ENCODE measurements around the gene SLF1.

SLF1 gene

GRCh38 chr5:94667937-94668336 lies 49.5 kb downstream of the SLF1 start:
- no peak for DNase-seq

GRCh38 chr5:94670726-94671125 lies 52.3 kb downstream of the SLF1 start:
- no peak for DNase-seq

DNA sequence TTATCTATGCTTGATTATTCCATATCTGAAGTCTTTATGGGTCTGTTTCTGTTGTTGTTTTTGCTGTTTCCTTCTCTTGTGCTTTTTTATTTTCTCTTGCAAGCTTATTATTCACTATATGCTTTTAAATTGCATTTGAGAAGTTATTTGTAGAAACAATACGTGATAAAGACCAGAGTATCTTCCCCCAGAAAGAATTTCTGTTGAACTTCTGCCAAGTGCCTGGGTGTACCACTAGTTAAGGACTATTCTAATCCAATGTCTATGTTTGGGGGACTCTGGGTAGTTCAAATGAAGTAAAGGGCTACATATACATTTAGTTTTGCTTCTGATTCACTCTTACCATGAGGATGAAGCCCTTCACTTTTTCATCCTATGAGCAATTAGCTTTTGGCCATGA lies 54.3 kb downstream of the SLF1 start:
- DNase-seq: no peak

GRCh38 chr5:94674490-94675382 lies 56.3 kb downstream of the SLF1 start:
- DNase-seq: no peak

- DNase-seq: no peak
Measured at GRCh38 chr5:94675965-94676618, 57.6 kb downstream of the SLF1 start.

DNA sequence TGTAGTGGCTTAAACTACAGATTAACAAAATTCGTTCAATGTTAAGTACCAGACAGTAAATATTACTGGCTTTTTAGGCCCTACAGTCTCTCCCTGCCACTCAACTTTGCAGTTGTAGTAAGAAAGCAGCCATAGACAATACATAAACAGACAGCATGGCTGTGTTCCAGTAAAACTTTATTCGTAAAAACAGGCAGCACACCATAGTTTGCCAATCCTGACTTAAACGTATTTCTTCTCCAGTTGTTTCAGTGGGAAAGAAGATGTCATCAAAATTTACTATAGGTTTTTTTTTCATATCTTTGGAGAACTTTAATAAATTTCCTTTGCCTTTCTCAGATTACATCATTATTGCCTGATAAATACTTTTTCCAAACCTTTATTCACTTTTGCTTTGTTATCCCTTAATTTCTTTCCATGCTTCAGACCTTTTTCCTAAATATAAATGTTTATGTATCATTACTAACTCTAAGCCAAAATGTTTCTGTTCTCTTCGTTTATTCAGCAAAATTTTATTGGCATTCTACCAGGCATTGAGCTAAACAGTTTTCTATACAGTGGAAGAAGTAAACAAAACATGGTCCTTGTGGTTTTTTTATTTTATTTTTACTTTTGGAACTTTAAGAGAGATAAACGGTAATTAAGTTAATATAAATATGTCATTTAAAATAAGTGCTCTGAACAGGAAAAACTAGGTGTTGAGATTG lies 64.5 kb downstream of the SLF1 start:
- DNase-seq: no peak

- no peak for DNase-seq
Measured at GRCh38 chr5:94689908-94690307, 71.4 kb downstream of the SLF1 start.

DNA sequence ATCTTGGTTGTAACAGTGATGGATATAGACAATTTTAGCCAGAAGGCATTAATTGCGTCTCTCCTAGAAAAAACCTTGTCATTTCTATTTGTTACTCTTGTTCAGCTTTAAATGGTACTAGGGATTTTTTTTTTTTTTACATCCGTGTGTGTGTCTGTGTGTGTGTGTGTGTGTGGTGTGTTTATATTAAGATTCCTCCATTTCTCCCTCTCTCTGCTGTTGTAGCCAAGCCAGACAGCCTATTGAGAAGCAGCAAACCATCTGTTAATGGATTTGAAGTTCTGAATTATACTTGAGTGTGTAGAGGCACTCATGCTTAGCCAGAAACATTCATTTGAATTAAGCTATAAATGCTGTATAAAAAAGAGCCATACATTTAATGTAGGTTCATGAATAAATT lies 72.3 kb downstream of the SLF1 start:
- DNase-seq: no peak

GRCh38 chr5:94691291-94691690 lies 72.8 kb downstream of the SLF1 start:
- DNase-seq: no peak

DNA sequence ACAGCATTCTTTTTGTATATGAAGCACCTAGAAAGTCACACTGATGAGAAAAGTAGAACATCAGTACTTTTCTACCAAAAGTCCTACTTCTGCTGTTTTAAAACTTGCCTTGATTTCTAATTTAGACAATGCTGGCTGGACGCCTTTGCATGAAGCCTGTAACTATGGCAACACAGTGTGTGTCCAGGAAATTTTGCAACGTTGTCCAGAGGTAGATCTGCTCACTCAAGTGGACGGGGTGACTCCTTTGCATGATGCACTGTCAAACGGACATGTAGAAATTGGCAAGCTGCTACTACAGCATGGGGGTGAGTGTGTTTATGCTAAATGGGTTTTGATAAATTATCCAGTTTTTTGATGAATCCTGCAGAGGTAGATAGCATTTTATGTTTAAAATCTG lies 73.5 kb downstream of the SLF1 start:
- DNase-seq: no peak

DNA sequence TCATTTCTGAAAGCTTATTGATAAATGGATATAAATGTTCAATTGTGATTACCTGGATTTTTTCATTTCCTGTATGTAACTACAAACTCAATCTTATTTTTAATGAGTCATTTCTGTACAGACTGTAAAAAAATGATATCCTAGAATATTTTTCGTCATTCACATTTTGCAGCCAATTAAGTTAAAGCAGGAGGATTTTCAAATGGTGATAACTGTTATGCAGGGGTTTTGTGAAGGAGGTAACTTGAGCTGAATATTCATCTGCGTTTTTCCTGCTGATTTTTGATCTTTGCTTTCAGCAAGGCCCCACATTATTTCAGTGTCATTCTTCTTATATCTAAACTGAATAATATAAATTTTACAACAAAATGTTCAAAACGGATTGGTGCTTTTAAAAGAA lies 74.1 kb downstream of the SLF1 start:
- no peak for DNase-seq

DNA sequence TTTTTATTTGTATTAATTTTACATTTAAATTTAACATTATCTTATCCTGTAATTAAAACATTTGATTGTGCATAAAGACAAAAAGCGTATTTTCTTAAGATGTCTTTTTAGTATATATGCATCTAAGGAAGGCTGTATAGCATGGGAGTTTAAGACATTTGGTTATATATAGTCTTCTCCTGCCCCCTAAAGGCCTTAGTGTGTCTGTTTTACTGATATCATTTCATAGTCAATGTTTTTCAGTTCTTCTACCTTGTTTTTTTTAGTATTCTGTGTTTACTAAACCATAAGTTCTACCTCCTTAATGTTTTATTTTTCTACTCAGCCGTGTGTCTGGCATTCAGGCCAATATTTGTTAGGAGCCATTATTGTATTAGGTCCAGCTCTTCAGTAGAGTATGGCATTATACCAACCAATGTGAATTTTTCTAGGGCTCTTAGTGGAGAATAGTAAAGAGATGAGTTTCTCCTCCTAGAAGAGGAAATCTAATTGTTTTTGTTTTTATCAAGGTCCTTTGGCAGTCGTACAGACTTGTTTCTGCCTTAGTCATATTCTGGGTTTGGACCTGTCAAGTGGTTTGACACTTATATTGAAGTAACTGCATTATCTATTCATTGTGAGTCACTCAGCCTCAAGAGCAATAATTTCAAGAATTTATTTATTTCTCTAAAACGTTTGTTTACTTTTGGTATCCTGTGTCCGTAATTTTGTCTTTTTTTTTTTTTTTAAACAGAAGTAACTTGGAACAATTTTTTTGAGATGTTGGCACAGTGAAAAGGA lies 74.8 kb downstream of the SLF1 start:
- peak in 1 of 2 donors; percentile 59 for DNase-seq

DNA sequence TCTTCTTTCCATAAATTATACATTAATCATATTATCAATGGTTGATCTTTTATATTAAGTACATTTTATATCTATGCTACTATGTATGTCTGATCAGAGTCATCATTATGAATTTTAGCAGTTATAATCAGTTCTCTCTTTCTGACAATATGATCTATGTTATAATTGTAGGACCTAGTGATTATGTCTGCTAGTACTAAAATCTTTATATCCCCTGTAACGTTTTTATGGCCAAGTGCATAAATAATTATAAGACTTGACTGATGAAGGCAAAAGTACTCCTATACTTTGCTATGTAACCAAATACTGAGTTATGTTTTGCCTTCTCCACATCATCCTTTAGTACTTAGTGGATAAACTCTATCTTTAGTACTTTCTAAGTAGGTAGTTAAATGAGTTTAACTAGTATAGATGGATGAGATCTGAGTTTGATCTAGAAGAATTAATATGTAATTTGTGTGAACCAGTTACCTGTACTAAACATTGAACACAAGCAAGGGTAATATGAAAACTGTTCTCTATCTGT lies 75.4 kb downstream of the SLF1 start:
- DNase-seq: no peak

- no peak for DNase-seq
Measured at GRCh38 chr5:94694671-94695070, 76.2 kb downstream of the SLF1 start.

GRCh38 chr5:94698197-94698596 lies 79.7 kb downstream of the SLF1 start:
- DNase-seq: no peak

GRCh38 chr5:94699562-94699961 lies 81.1 kb downstream of the SLF1 start:
- DNase-seq: no peak

DNA sequence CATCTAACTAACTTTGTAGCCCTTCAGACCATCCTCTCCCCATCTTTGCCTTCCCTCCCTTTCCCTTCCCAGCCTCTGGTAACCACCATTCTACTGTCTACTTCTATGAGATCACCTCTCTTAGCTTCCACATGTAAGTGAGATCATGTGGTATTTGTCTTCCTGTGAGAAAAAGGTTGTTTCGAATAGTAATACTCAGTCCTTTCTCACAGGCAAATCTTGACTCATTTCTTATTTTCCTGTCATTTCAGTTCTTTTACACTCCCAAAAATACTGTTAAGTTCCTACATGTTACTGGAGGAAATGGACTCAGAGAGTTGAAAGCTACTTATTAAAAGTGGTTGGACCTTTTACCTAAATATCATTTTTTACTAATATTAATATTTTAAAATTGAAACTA lies 82.1 kb downstream of the SLF1 start:
- DNase-seq: peak in 1 of 2 donors; percentile 14

- no peak for DNase-seq
Measured at GRCh38 chr5:94702729-94703128, 84.3 kb downstream of the SLF1 start.

DNA sequence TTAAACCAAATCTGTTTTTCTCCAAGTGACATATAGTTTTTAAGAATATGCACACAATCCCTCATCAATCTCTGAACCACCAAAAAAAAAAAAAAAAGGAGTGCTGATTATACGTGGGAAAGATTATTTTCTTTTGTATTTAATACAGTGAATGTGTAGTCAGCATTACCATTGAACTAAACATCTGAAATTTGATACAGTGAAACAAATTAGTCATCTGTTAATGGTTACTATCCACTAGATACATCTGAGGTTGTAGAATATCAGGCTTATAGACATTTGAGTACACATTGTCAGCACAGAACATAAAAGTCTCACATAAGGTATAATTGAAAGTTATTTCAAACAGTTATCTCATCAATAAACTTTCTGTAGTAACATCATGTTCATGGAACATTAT lies 87.0 kb downstream of the SLF1 start:
- DNase-seq: no peak

DNA sequence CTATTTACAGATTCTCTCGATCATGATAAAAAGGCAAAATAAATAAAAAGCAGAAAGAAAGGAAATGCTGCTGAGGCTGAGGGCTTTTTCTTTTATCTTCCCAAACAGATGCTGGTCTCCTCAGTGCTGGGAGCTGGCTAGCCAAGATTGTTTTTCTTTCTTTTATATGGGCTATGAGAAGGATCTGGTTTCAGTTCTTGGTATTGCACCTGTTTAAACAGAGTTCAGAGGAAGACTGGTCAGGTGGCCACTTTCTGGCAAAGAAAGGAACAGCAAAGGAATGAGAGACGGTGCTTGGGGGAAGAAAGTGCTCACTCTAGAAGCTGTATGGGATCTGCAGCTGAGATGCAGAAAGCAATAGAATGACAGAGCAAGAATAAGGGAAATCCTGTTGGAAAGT lies 88.9 kb downstream of the SLF1 start:
- DNase-seq: no peak

- no peak for DNase-seq
Measured at GRCh38 chr5:94709277-94709676, 90.8 kb downstream of the SLF1 start.

DNA sequence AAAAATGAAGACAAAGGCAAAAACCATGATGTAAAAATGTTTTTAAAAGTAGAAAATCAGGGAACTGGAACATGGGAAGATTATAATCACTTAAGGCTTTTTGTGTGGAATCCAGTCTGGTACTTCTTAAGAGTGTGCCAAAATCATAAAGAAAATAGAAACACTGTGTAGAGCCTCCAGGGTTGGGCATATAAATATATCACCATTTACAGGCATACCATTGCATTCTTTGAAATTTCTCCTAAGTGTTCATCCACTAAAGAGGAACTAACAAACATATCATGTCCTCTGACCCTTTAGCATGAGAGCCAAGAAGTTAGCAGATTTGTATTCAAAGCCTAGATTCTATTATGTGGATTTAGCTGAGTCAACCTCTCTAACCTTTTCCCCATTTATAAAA lies 93.3 kb downstream of the SLF1 start:
- no peak for DNase-seq

GRCh38 chr5:94715768-94716167 lies 97.3 kb downstream of the SLF1 start:
- DNase-seq: no peak

All from CD4-positive, alpha-beta T cell treated with Interleukin-4 for 1 hour (primary cell).